Measurements from ENCODE around the gene ASCC3.
"Not testable (repeated sequence)": the region's sequence is repeated elsewhere in the genome, so short reads cannot be mapped to it uniquely, and the experiment has no call there.

The ASCC3 gene

GRCh38 chr6:100657678-100658330, 223.3 kb downstream of the ASCC3 start:
- no peak for DNase-seq

- DNase-seq, result not testable (repeated sequence)
Observed at GRCh38 chr6:100641147-100641546, 240.0 kb downstream of the ASCC3 start.

GRCh38 chr6:100633096-100633777, 247.9 kb downstream of the ASCC3 start:
- no peak for DNase-seq

- no peak for DNase-seq
Observed at GRCh38 chr6:100630536-100630935, 250.6 kb downstream of the ASCC3 start.

- DNase-seq, result no peak
Observed at GRCh38 chr6:100627911-100628758, 253.0 kb downstream of the ASCC3 start.

GRCh38 chr6:100626721-100627120, 254.4 kb downstream of the ASCC3 start:
- no peak for DNase-seq

- DNase-seq, result no peak
Observed at GRCh38 chr6:100622907-100623692, 258.0 kb downstream of the ASCC3 start.

GRCh38 chr6:100620085-100620840, 260.9 kb downstream of the ASCC3 start:
- no peak for DNase-seq

- no peak for DNase-seq
Observed at GRCh38 chr6:100618351-100618671, 262.8 kb downstream of the ASCC3 start.

GRCh38 chr6:100617633-100618350, 263.3 kb downstream of the ASCC3 start:
- DNase-seq, result no peak

GRCh38 chr6:100614933-100615332, 266.2 kb downstream of the ASCC3 start:
- no peak for DNase-seq

- DNase-seq, result no peak
Observed at GRCh38 chr6:100614386-100614785, 266.7 kb downstream of the ASCC3 start.

GRCh38 chr6:100613656-100614055, 267.5 kb downstream of the ASCC3 start:
- DNase-seq, result no peak

GRCh38 chr6:100612094-100612493, 269.0 kb downstream of the ASCC3 start:
- DNase-seq, result peak in 1 of 14 donors; percentile 39

GRCh38 chr6:100599088-100599770, 281.9 kb downstream of the ASCC3 start:
- DNase-seq, result no peak

- DNase-seq, result no peak
Observed at GRCh38 chr6:100595456-100595855, 285.7 kb downstream of the ASCC3 start.

- DNase-seq, result no peak
Observed at GRCh38 chr6:100593522-100593921, 287.6 kb downstream of the ASCC3 start.

GRCh38 chr6:100592929-100593328, 288.2 kb downstream of the ASCC3 start:
- DNase-seq, result no peak

GRCh38 chr6:100577425-100577824, 303.7 kb downstream of the ASCC3 start:
- DNase-seq, result no peak

- no peak for DNase-seq
Observed at GRCh38 chr6:100575921-100576320, 305.2 kb downstream of the ASCC3 start.

- DNase-seq, result peak in 1 of 14 donors; percentile 33
Observed at GRCh38 chr6:100574836-100575235, 306.3 kb downstream of the ASCC3 start.

Measured in C1 segment of cervical spinal cord (tissue), 14 donors.